GM23248 (cell line): ENCODE data around the gene GPR25.

Source experiments
- EZH2 ChIP-seq: fragments of 200-600 bp; sonication (generic); IDR thresholded peaks from 2 replicates; pipeline ENCODE4 v1.6.1; 2018; ENCODE audit warnings: antibody characterized with exemption, mild to moderate bottlenecking; ENCODE audit not compliant: insufficient read depth, poor library complexity, severe bottlenecking
- EZH2phosphoT487 ChIP-seq: fragments of 200-600 bp; sonication (generic); IDR thresholded peaks from 2 replicates; pipeline ENCODE4 v1.6.1; 2018; ENCODE audit warnings: antibody characterized with exemption, moderate library complexity, mild to moderate bottlenecking, low read depth; ENCODE audit not compliant: insufficient read depth

- TF ChIP-seq EZH2 (no peak), EZH2phosphoT487 (no peak)
These were observed 412 bp downstream of the GPR25 start for GRCh38 chr1:200873116-200873670.
